Bronchial epithelial cell (primary cell): ENCODE results near the gene RNF115. TPM values are rescaled to one million over a fixed set of nuclear protein-coding genes. Genes with fewer than 3 reads are reported as not detected.

Source experiments
- DNase-seq: peaks from one replicate; pipeline ENCODE4 v3.0.0-alpha.2; 2010; ENCODE audit warnings: low read depth
- FAIRE-seq: peaks from 2 replicates; lab custom pipeline; 2011; peaks lifted over from hg19 to GRCh38; lab: Jason Lieb, UNC
- H3K27me3 ChIP-seq: 2 replicates; pipeline ENCODE4 v1.5.1; 2011; ENCODE audit warnings: low read length; ENCODE audit not compliant: control insufficient read depth, insufficient read depth
- H3K36me3 ChIP-seq: 2 replicates; pipeline ENCODE4 v1.5.1; 2011; ENCODE audit warnings: low read length; ENCODE audit not compliant: control insufficient read depth, insufficient read depth
- H3K4me3 ChIP-seq: 2 replicates; pipeline ENCODE4 v1.5.1; 2011; ENCODE audit warnings: mild to moderate bottlenecking, low read depth, low read length, control low read depth
- CTCF ChIP-seq: IDR thresholded peaks from 2 replicates; pipeline ENCODE4 v1.5.1; 2011; ENCODE audit warnings: mild to moderate bottlenecking, moderate library complexity, low read length, control low read depth, inconsistent platforms; ENCODE audit not compliant: insufficient read depth, severe bottlenecking
- total RNA-seq: library from RNA; depleted of rRNA; stranded (reverse); fragments of >200 nt; gene quantifications from 2 replicates; pipeline ENCODE4 v1.2.1, GENCODE V29; 2014

The RNF115 gene
- total RNA-seq, 1 donor from 2014 or later = 9.0 TPM

DNA sequence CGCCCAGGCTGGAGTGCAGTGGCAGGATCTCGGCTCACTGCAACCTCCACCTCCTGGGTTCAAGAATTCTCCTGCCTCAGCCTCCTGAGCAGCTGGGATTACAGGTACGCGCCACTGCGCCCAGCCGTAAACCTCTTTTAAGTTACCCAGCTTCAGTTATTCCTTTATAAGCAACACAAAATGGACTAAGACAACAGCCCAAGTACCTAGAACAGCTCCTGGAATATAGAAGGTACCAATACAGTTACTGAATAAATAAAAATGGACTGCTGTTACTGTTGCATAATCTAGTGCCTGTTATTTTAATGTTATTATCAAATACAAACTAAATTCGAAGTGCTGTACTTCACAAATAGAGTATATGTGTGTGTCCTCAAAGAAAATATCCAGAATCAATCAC, 17.1 kb downstream of the RNF115 start:
- FAIRE-seq (no peak), DNase-seq (no peak)
- H3K36me3 ChIP-seq = no peaks in the 10 kb centered on the region
- H3K4me3 ChIP-seq = no peak overlapping the region
- TF ChIP-seq CTCF = no peak
- H3K27me3 ChIP-seq = no peaks in the 10 kb centered on the region

- no peak overlapping the region for H3K4me3 ChIP-seq
- no peak for TF ChIP-seq CTCF
- FAIRE-seq (no peak), DNase-seq (no peak)
- no peaks in the 10 kb centered on the region for H3K27me3 ChIP-seq
- H3K36me3 ChIP-seq = no peaks in the 10 kb centered on the region
Observed at GRCh38 chr1:145806408-145806807, 17.5 kb downstream of the RNF115 start.

DNA sequence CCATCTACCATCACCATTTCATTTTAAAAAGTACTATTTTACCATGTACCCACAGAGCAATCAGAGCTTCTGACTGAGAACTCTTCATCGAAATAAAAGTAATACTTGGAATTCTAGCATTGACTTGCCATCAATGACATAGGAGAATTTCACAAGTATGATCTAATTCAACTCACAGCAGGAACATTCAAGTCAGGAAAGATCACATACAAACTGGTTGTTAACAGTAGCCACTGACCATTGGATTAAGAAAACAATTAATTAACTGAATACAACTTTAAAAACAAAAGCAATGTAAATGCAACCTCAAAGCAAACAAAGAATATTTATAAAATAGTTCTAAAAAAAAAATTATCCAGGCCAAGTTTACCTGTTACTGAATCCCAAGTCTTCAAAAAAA, 18.8 kb downstream of the RNF115 start:
- Histone ChIP-seq H3K36me3 (no peaks in the 10 kb centered on the region), H3K4me3 (no peak overlapping the region), H3K27me3 (no peaks in the 10 kb centered on the region)
- no peak for FAIRE-seq
- no peak for TF ChIP-seq CTCF
- DNase-seq = peak; percentile 23

GRCh38 chr1:145804235-145805045, 19.5 kb downstream of the RNF115 start:
- DNase-seq (no peak), FAIRE-seq (no peak)
- no peak for TF ChIP-seq CTCF
- H3K27me3 ChIP-seq = no peaks in the 10 kb centered on the region
- no peak overlapping the region for H3K4me3 ChIP-seq
- H3K36me3 ChIP-seq = no peaks in the 10 kb centered on the region

- H3K4me3 ChIP-seq = no peak overlapping the region
- FAIRE-seq = no peak
- TF ChIP-seq CTCF = no peak
- H3K36me3 ChIP-seq = no peaks in the 10 kb centered on the region
- no peaks in the 10 kb centered on the region for H3K27me3 ChIP-seq
- DNase-seq = no peak
Observed at GRCh38 chr1:145799806-145800205, 24.1 kb downstream of the RNF115 start.

DNA sequence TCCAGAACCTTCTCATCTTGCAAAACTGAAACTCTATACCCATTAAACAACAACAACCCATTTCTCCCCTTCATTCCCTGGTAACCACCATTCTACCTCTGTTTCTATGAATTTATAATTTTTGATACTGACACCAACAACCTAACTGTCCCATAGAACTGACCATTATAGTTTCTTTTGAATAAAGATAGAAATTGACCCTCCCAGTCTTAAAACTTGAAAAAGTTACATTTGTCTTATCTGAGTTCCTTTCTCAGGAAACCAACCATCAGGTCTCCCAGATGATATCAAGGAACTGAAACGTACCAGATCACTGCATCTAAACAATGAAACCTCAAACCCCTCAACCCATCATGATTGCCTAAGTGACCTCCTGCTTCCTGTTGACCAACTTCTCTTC, 27.1 kb downstream of the RNF115 start:
- Histone ChIP-seq H3K27me3 (no peaks in the 10 kb centered on the region), H3K4me3 (no peak overlapping the region), H3K36me3 (no peaks in the 10 kb centered on the region)
- no peak for TF ChIP-seq CTCF
- FAIRE-seq (no peak), DNase-seq (no peak)
